CD4-positive, CD25-positive, alpha-beta regulatory T cell (primary cell): ENCODE data around the gene LPAR1. TPM values are rescaled to one million over a fixed set of nuclear protein-coding genes. Genes with fewer than 3 reads are reported as not detected.

Experiments used
- ATAC-seq, 2 donors: fragments of 150-1000 bp; cut with Tn5 transposase; one replicate each; pipeline ENCODE4 v1.10.0; 2021; ENCODE audit warnings: low read depth in 2 of 2, moderate number of reproducible peaks in 2 of 2, moderate library complexity in 1 of 2
- DNase-seq, 3 donors: peaks; one replicate each; pipeline versions ENCODE4 v3.0.0 to v3.0.0-alpha.2; 2012 to 2022; ENCODE audit warnings: mixed read lengths in 1 of 3
- H3K27ac ChIP-seq: one replicate; pipeline ENCODE4 v1.7.0; 2013; ENCODE audit warnings: mild to moderate bottlenecking, low read length; ENCODE audit not compliant: insufficient read depth, poor library complexity, severe bottlenecking
- H3K27me3 ChIP-seq: one replicate; pipeline ENCODE4 v1.7.0; 2013; ENCODE audit warnings: low read length; ENCODE audit not compliant: control insufficient read depth, insufficient read depth
- H3K36me3 ChIP-seq: one replicate; pipeline ENCODE4 v1.7.0; 2013; ENCODE audit warnings: mild to moderate bottlenecking, low read length, moderate library complexity; ENCODE audit not compliant: control insufficient read depth, insufficient read depth
- H3K4me1 ChIP-seq: 2 replicates; pipeline ENCODE4 v1.7.0; 2013; ENCODE audit warnings: mild to moderate bottlenecking, low read length; ENCODE audit not compliant: insufficient read depth, control insufficient read depth, poor library complexity, severe bottlenecking
- H3K4me3 ChIP-seq: one replicate; pipeline ENCODE4 v1.7.0; 2013; ENCODE audit warnings: low read depth, mild to moderate bottlenecking, low read length, moderate library complexity
- H3K9me3 ChIP-seq, 2 experiments: 1 replicate in 1 of 2; 2 replicates in 1 of 2; pipeline ENCODE4 v1.7.0; 2013; ENCODE audit warnings: low read length in 2 of 2, mild to moderate bottlenecking in 1 of 2, moderate library complexity in 1 of 2; ENCODE audit not compliant: control insufficient read depth in 2 of 2
- H3K27ac Mint-ChIP-seq, 3 donors: one replicate each; pipeline ENCODE4 v1.8.0; 2020 to 2022; ENCODE audit warnings: mild to moderate bottlenecking in 3 of 3, mixed read lengths in 3 of 3, moderate library complexity in 2 of 3
- H3K27me3 Mint-ChIP-seq: one replicate; pipeline ENCODE4 v1.8.0; 2022; ENCODE audit warnings: mild to moderate bottlenecking, mixed read lengths
- H3K36me3 Mint-ChIP-seq: one replicate; pipeline ENCODE4 v1.8.0; 2020; ENCODE audit warnings: mixed read lengths
- H3K4me1 Mint-ChIP-seq, 4 donors: one replicate each; pipeline ENCODE4 v1.8.0; 2020 to 2022; ENCODE audit warnings: mixed read lengths in 4 of 4, mild to moderate bottlenecking in 1 of 4
- H3K4me3 Mint-ChIP-seq, 4 donors: one replicate each; pipeline ENCODE4 v1.8.0; 2020 to 2022; ENCODE audit warnings: mild to moderate bottlenecking in 4 of 4, mixed read lengths in 4 of 4, moderate library complexity in 3 of 4
- H3K9me3 Mint-ChIP-seq, 7 donors: one replicate each; pipeline ENCODE4 v1.8.0; 2020 to 2022; ENCODE audit warnings: mixed read lengths in 7 of 7, mild to moderate bottlenecking in 3 of 7, moderate library complexity in 2 of 7
- polyA plus RNA-seq, 4 donors: library from polyadenylated mRNA; unstranded; fragments of 300-500 nt; fragmentation: Illumina TruSeq; gene quantifications; one replicate each; pipeline ENCODE4 v1.2.3, GENCODE V29; 2021
- total RNA-seq: library from RNA; stranded (reverse); gene quantifications from one replicate; pipeline ENCODE4 v1.2.3, GENCODE V29; 2022

LPAR1 gene
- total and polyA plus RNA-seq, 5 donors from 2014 or later = not detected

GRCh38 chr9:111027798-111028197 lies 10.5 kb downstream of the LPAR1 start:
- Mint-ChIP-seq H3K9me3 (peaks cover 0 to 9% (median 5%) of the 10 kb centered on the region in 7 donors), H3K27ac (no peak overlapping the region)
- ATAC-seq = no peak

GRCh38 chr9:111023128-111023527 lies 15.1 kb downstream of the LPAR1 start:
- no peak for ATAC-seq

More at GRCh38 chr9:111027798-111028197, 10.5 kb downstream of the LPAR1 start:
- Histone ChIP-seq H3K4me1 (no peaks in the 10 kb centered on the region), H3K4me3 (no peak overlapping the region), H3K9me3 (no peaks in the 10 kb centered on the region), H3K27ac (no peak overlapping the region), H3K36me3 (no peaks in the 10 kb centered on the region), H3K27me3 (no peaks in the 10 kb centered on the region)
- no peak for DNase-seq
- no peaks in the 10 kb centered on the region for H3K36me3 Mint-ChIP-seq
- H3K4me1 Mint-ChIP-seq = no peaks in the 10 kb centered on the region
- H3K27me3 Mint-ChIP-seq = no peaks in the 10 kb centered on the region
- no peak overlapping the region for H3K4me3 Mint-ChIP-seq

DNA sequence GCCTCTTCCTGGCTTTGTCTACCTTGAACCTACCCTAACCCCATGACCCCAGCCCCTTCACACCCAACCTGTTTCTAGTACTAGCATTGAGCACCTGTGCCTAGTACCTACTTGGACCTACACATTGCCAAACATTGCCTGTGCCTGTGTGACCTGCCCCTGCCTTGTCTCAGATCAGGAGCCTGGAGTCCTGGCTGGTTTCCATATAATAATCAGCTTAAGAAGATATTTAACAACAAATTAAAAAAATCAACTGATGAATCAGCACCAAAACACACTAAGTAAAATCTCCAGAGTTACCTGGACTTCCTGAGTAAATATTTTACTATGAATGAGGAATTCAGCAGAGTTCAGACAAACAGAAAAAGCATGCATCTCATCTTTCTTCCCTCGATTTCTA lies 17.7 kb downstream of the LPAR1 start:
- no peak for ATAC-seq
- Histone ChIP-seq H3K9me3 (no peaks in the 10 kb centered on the region), H3K27ac (no peak overlapping the region), H3K4me3 (no peak overlapping the region), H3K4me1 (no peaks in the 10 kb centered on the region), H3K36me3 (no peaks in the 10 kb centered on the region), H3K27me3 (no peaks in the 10 kb centered on the region)
- H3K27ac Mint-ChIP-seq = no peak overlapping the region
- H3K4me3 Mint-ChIP-seq = no peak overlapping the region
- H3K9me3 Mint-ChIP-seq = peaks cover 0 to 9% (median 3%) of the 10 kb centered on the region in 7 donors
- DNase-seq = no peak
- H3K36me3 Mint-ChIP-seq = no peaks in the 10 kb centered on the region
- H3K27me3 Mint-ChIP-seq = no peaks in the 10 kb centered on the region
- H3K4me1 Mint-ChIP-seq = no peaks in the 10 kb centered on the region

More at GRCh38 chr9:111023128-111023527, 15.1 kb downstream of the LPAR1 start:
- Histone ChIP-seq H3K9me3 (no peaks in the 10 kb centered on the region), H3K27me3 (no peaks in the 10 kb centered on the region), H3K4me1 (no peaks in the 10 kb centered on the region), H3K4me3 (no peak overlapping the region), H3K27ac (no peak overlapping the region), H3K36me3 (no peaks in the 10 kb centered on the region)
- Mint-ChIP-seq H3K4me3 (no peak overlapping the region), H3K4me1 (no peaks in the 10 kb centered on the region), H3K27me3 (no peaks in the 10 kb centered on the region), H3K36me3 (no peaks in the 10 kb centered on the region), H3K9me3 (peaks cover 0 to 9% (median 3%) of the 10 kb centered on the region in 7 donors), H3K27ac (no peak overlapping the region)
- DNase-seq = no peak

DNA sequence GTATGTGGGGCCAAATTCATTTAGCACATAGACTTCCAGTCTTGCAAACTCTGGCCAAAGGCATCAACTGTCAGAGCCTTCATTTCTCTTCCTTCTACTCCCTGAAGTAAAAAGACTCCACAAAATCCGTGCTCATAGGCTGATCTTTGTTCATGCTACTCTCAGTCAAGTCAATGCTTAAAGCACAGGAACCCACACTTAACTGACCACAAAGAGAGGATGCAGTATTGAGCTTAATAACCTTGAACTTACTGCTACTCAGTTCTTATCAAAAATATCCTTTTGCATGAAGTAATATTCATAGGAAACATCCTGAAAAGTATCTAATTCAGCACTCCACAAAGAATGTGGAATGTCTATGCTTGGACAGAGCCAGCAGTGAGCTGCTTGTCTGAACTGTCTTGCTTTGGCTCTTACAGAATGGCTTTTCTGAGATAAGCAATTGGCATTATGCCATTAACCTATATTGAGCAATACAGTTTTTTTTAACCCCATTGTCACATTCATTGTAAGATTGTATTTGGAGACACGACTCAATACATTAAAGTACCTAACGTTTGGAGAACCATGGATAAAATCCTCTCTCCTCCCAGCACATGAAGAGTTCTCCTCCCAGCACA lies 21.7 kb downstream of the LPAR1 start:
- Histone ChIP-seq H3K27me3 (no peaks in the 10 kb centered on the region), H3K4me1 (no peaks in the 10 kb centered on the region), H3K36me3 (no peaks in the 10 kb centered on the region), H3K27ac (no peak overlapping the region), H3K4me3 (no peak overlapping the region), H3K9me3 (no peaks in the 10 kb centered on the region)
- Mint-ChIP-seq H3K27me3 (no peaks in the 10 kb centered on the region), H3K9me3 (peaks cover 0 to 4% (median 0%) of the 10 kb centered on the region in 7 donors), H3K4me1 (peaks cover 0 to 2% (median 0%) of the 10 kb centered on the region in 4 donors), H3K36me3 (no peaks in the 10 kb centered on the region), H3K4me3 (no peak overlapping the region), H3K27ac (no peak overlapping the region)
- ATAC-seq (no peak), DNase-seq (no peak)

GRCh38 chr9:111016016-111016415 lies 22.3 kb downstream of the LPAR1 start:
- H3K27me3 Mint-ChIP-seq = no peaks in the 10 kb centered on the region
- H3K36me3 Mint-ChIP-seq = no peaks in the 10 kb centered on the region
- no peak overlapping the region for H3K27ac Mint-ChIP-seq
- DNase-seq (no peak), ATAC-seq (no peak)
- Histone ChIP-seq H3K36me3 (no peaks in the 10 kb centered on the region), H3K27ac (no peak overlapping the region), H3K9me3 (no peaks in the 10 kb centered on the region), H3K4me3 (no peak overlapping the region), H3K4me1 (no peaks in the 10 kb centered on the region), H3K27me3 (no peaks in the 10 kb centered on the region)
- H3K4me1 Mint-ChIP-seq = peaks cover 0 to 2% (median 0%) of the 10 kb centered on the region in 4 donors
- H3K4me3 Mint-ChIP-seq = no peak overlapping the region
- peaks cover 0 to 4% (median 0%) of the 10 kb centered on the region in 7 donors for H3K9me3 Mint-ChIP-seq

GRCh38 chr9:111013707-111014106 lies 24.6 kb downstream of the LPAR1 start:
- no peak overlapping the region for H3K27ac Mint-ChIP-seq

GRCh38 chr9:111013250-111013649 lies 25.0 kb downstream of the LPAR1 start:
- Histone ChIP-seq H3K4me1 (no peaks in the 10 kb centered on the region), H3K27me3 (no peaks in the 10 kb centered on the region), H3K36me3 (no peaks in the 10 kb centered on the region), H3K9me3 (no peaks in the 10 kb centered on the region), H3K27ac (no peak overlapping the region), H3K4me3 (no peak overlapping the region)
- peaks cover 0 to 4% (median 0%) of the 10 kb centered on the region in 7 donors for H3K9me3 Mint-ChIP-seq
- H3K27me3 Mint-ChIP-seq = no peaks in the 10 kb centered on the region
- ATAC-seq (no peak), DNase-seq (no peak)
- H3K4me3 Mint-ChIP-seq = no peak overlapping the region
- H3K27ac Mint-ChIP-seq = no peak overlapping the region
- no peaks in the 10 kb centered on the region for H3K36me3 Mint-ChIP-seq
- peaks cover 0 to 2% (median 0%) of the 10 kb centered on the region in 4 donors for H3K4me1 Mint-ChIP-seq

More at GRCh38 chr9:111013707-111014106, 24.6 kb downstream of the LPAR1 start:
- no peaks in the 10 kb centered on the region for H3K36me3 Mint-ChIP-seq
- H3K9me3 Mint-ChIP-seq = peaks cover 0 to 4% (median 0%) of the 10 kb centered on the region in 7 donors
- H3K9me3 ChIP-seq = no peaks in the 10 kb centered on the region
- no peak for ATAC-seq
- no peak overlapping the region for H3K4me3 ChIP-seq
- H3K4me1 ChIP-seq = no peaks in the 10 kb centered on the region
- H3K27ac ChIP-seq = no peak overlapping the region
- DNase-seq = no peak
- no peaks in the 10 kb centered on the region for H3K27me3 ChIP-seq
- no peak overlapping the region for H3K4me3 Mint-ChIP-seq
- peaks cover 0 to 2% (median 0%) of the 10 kb centered on the region in 4 donors for H3K4me1 Mint-ChIP-seq
- H3K36me3 ChIP-seq = no peaks in the 10 kb centered on the region
- H3K27me3 Mint-ChIP-seq = no peaks in the 10 kb centered on the region
